Measurements from ENCODE around the gene HSDL2. TPM values are rescaled to one million over a fixed set of nuclear protein-coding genes. Genes with fewer than 3 reads are reported as not detected.

Gene HSDL2
- total and polyA plus RNA-seq, 8 donors, result 9.4 to 20.4 (median 14.1) TPM

- intact Hi-C loops (cut with DNase I), result no loop called here
- no peak for FAIRE-seq
- no peak for TF ChIP-seq CTCF (IDR thresholded peaks at IDR 0.05)
- H3K4me3 ChIP-seq, result no peak overlapping the region
- 90% methylated on average over 9 of the region's 9 CpGs for whole genome bisulfite sequencing, 2 donors
- no peaks in the 10 kb centered on the region for H3K9me3 ChIP-seq
- H3K4me1 ChIP-seq, result no peaks in the 10 kb centered on the region
- H3K27ac ChIP-seq, result no peak overlapping the region
- ATAC-seq, result no peak
- H3K27me3 ChIP-seq, result no peaks in the 10 kb centered on the region
- no peaks in the 10 kb centered on the region for H3K36me3 ChIP-seq
- DNase-seq, result no peak
Observed at GRCh38 chr9:112396872-112397271, 17.0 kb downstream of the HSDL2 start.

- Histone ChIP-seq H3K9me3 (no peaks in the 10 kb centered on the region), H3K4me3 (no peak overlapping the region), H3K4me1 (no peaks in the 10 kb centered on the region), H3K27me3 (no peaks in the 10 kb centered on the region), H3K27ac (no peak overlapping the region), H3K36me3 (no peaks in the 10 kb centered on the region)
- WGBS, 2 donors, result 82 to 89% methylated on average over 5 to 6 of the region's 6 CpGs
- intact Hi-C loops (cut with DNase I), result no loop called here
- DNase-seq (no peak), FAIRE-seq (no peak), ATAC-seq (no peak)
- TF ChIP-seq CTCF (IDR thresholded peaks at IDR 0.05), result no peak
Observed at GRCh38 chr9:112401175-112401815, 21.4 kb downstream of the HSDL2 start.

GRCh38 chr9:112403614-112404201 is 23.8 kb downstream of the HSDL2 start:
- Histone ChIP-seq H3K9me3 (no peaks in the 10 kb centered on the region), H3K4me3 (no peak overlapping the region), H3K4me1 (no peaks in the 10 kb centered on the region), H3K27me3 (no peaks in the 10 kb centered on the region), H3K27ac (no peak overlapping the region), H3K36me3 (peaks cover 0 to 12% (median 0%) of the 10 kb centered on the region in 3 donors)
- no peak for FAIRE-seq
- intact Hi-C loops (cut with DNase I), result no loop called here
- TF ChIP-seq CTCF (IDR thresholded peaks at IDR 0.05), result no peak
- 49 to 52% methylated on average over 4 of the region's 4 CpGs for WGBS, 2 donors
- ATAC-seq, result no peak
- DNase-seq, result no peak

GRCh38 chr9:112404508-112404932 is 24.6 kb downstream of the HSDL2 start:
- ATAC-seq (no peak), FAIRE-seq (no peak)
- peaks cover 0 to 12% (median 2%) of the 10 kb centered on the region in 3 donors for H3K36me3 ChIP-seq

More at GRCh38 chr9:112404508-112404932, 24.6 kb downstream of the HSDL2 start:
- no peak overlapping the region for H3K27ac ChIP-seq
- 84 to 87% methylated on average over 3 of the region's 3 CpGs for WGBS, 2 donors
- no peaks in the 10 kb centered on the region for H3K9me3 ChIP-seq
- no peaks in the 10 kb centered on the region for H3K27me3 ChIP-seq
- no peak for TF ChIP-seq CTCF (IDR thresholded peaks at IDR 0.05)
- no peak for DNase-seq
- H3K4me1 ChIP-seq, result no peaks in the 10 kb centered on the region
- H3K4me3 ChIP-seq, result no peak overlapping the region
- intact Hi-C loops (cut with DNase I), result no loop called here

Data from pancreas (tissue), 10 donors.